ENCODE measurements around the gene FOXJ2. TPM values are rescaled to one million over a fixed set of nuclear protein-coding genes. Genes with fewer than 3 reads are reported as not detected.

The FOXJ2 gene
- polyA plus RNA-seq, 1 of the 3 experiments (the other 2 are of a cell fraction) = 3.4 TPM

GRCh38 chr12:8033153-8034044 is 883 bp downstream of the FOXJ2 start:
- Histone ChIP-seq H3K27me3 (ENCODE audit: insufficient read depth) (no peaks in the 10 kb centered on the region), H3K9ac (peak overlapping the region; percentile 90), H3K27ac (ENCODE audit: low read depth in 2 of 2, low read length in 1 of 2) (peak overlapping the region; percentile 31 to 63; a peak in 2 of 4 replicates), H3K4me3 (ENCODE audit: low read depth in 2 of 2, low read length in 1 of 2) (peak overlapping the region; percentile 85 to 89), H3F3A (replicated peaks; ENCODE audit: insufficient read depth) (peaks cover 14% of the 10 kb centered on the region), H3K9me2 (no peaks in the 10 kb centered on the region), H3K4me2 (peak overlapping the region; percentile 91), H2AFZ (ENCODE audit: low read depth) (peak overlapping the region; percentile 84; the same call in 1 of the 2 replicates), H3K9me3 (no peaks in the 10 kb centered on the region), H3K36me3 (replicated peaks in 1 of 2; ENCODE audit: control insufficient read depth in 1 of 2, insufficient read depth in 2 of 2, low read length in 1 of 2) (no peaks in the 10 kb centered on the region), H3K79me2 (ENCODE audit: insufficient read depth) (peaks cover 51% of the 10 kb centered on the region), H3K4me1 (ENCODE audit: control insufficient read depth in 1 of 2, insufficient read depth in 2 of 2, low read depth in 1 of 2, low read length in 1 of 2) (peaks cover 30 to 32% of the 10 kb centered on the region in 2 experiments), H4K20me1 (ENCODE audit: insufficient read depth) (peaks cover 22% of the 10 kb centered on the region)
- peak; percentile 74 for DNase-seq
- POLR2A ChIA-PET = no interaction called here
- WGBS (ENCODE audit: low lambda C conversion rate) = 21% methylated on average over 16 of the region's 17 CpGs
- TF ChIP-seq EZH2phosphoT487 (IDR thresholded peaks at IDR 0.05; ENCODE audit: borderline replicate concordance, low read depth) (no peak), GATA2 (CRISPR knock-in tag; IDR thresholded peaks at IDR 0.05) (no peak), FOSL2 (IDR thresholded peaks at IDR 0.05; ENCODE audit: borderline replicate concordance, low read depth) (0 out of 2 replicates have a peak, but pooled peaks have one; percentile 5), FOXJ3 (CRISPR knock-in tag; IDR thresholded peaks at IDR 0.05) (no peak), JUND (IDR thresholded peaks at IDR 0.05) (0 out of 2 replicates have a peak, but pooled peaks have one; percentile 6), SIN3A (IDR thresholded peaks at IDR 0.05; ENCODE audit: borderline replicate concordance, low read depth, low read length) (no peak)
- CTCF ChIA-PET = interaction anchor here (1.0 to 6.3 kb wide), 3 partner anchors 12 to 53 kb away, joined by 3 to 41 read pairs (median 16); no protein-coding TSS in a partner anchor

- CTCF ChIA-PET = interaction anchor here (1.0 to 6.3 kb wide), 3 partner anchors 10 to 51 kb away, joined by 3 to 41 read pairs (median 16); no protein-coding TSS in a partner anchor
- POLR2A ChIA-PET = no interaction called here
- peaks cover 0 to 1% of the 10 kb centered on the region in 2 experiments for H3K36me3 ChIP-seq (replicated peaks in 1 of 2; ENCODE audit: control insufficient read depth in 1 of 2, insufficient read depth in 2 of 2, low read length in 1 of 2)
- TF ChIP-seq POLR2AphosphoS5 (IDR thresholded peaks at IDR 0.05; ENCODE audit: low read depth, low read length) = no peak
- no peak for TF ChIP-seq TAF1 (IDR thresholded peaks at IDR 0.05; ENCODE audit: borderline replicate concordance, low read depth, low read length)
- no peak for TF ChIP-seq RAD21 (IDR thresholded peaks at IDR 0.05; ENCODE audit: low read length)
- TF ChIP-seq EP300 (IDR thresholded peaks at IDR 0.05; ENCODE audit: borderline replicate concordance in 1 of 2, low read depth in 1 of 2, low read length in 1 of 2) = no peak
- TF ChIP-seq MAX (IDR thresholded peaks at IDR 0.05; ENCODE audit: low read depth) = no peak
- TF ChIP-seq YY1 (IDR thresholded peaks at IDR 0.05; ENCODE audit: low read depth) = no peak
- TF ChIP-seq ELF1 (IDR thresholded peaks at IDR 0.05) = no peak
- no peak for TF ChIP-seq GATA2 (CRISPR knock-in tag; IDR thresholded peaks at IDR 0.05)
- TF ChIP-seq RCOR1 (IDR thresholded peaks at IDR 0.05; ENCODE audit: low read length) = no peak
- no peak for TF ChIP-seq FOXJ3 (CRISPR knock-in tag; IDR thresholded peaks at IDR 0.05)
- no peak for TF ChIP-seq TEAD4 (IDR thresholded peaks at IDR 0.05; ENCODE audit: borderline replicate concordance, insufficient read depth)
- no peak for TF ChIP-seq CHD2 (IDR thresholded peaks at IDR 0.05; ENCODE audit: low read length, partially characterized antibody)
- no peak for TF ChIP-seq PBX3 (IDR thresholded peaks at IDR 0.05)
- TF ChIP-seq REST (IDR thresholded peaks at IDR 0.05; ENCODE audit: low read depth, low read length) = no peak
- TF ChIP-seq TCF12 (IDR thresholded peaks at IDR 0.05) = no peak
- no peak for TF ChIP-seq NRF1 (IDR thresholded peaks at IDR 0.05; ENCODE audit: low read depth, low read length)
- H3F3A ChIP-seq (replicated peaks; ENCODE audit: insufficient read depth) = peaks cover 6% of the 10 kb centered on the region
- no peak overlapping the region for H3K27ac ChIP-seq (ENCODE audit: low read depth in 2 of 2, low read length in 1 of 2)
- H3K9me3 ChIP-seq = no peaks in the 10 kb centered on the region
- H3K4me1 ChIP-seq (ENCODE audit: control insufficient read depth in 1 of 2, insufficient read depth in 2 of 2, low read depth in 1 of 2, low read length in 1 of 2) = peaks cover 32 to 39% of the 10 kb centered on the region in 2 experiments
- H3K9me2 ChIP-seq = no peaks in the 10 kb centered on the region
- no peaks in the 10 kb centered on the region for H3K27me3 ChIP-seq (ENCODE audit: insufficient read depth)
- no peak for DNase-seq
- peaks cover 30% of the 10 kb centered on the region for H4K20me1 ChIP-seq (ENCODE audit: insufficient read depth)
- peak overlapping the region in 1 of 2 experiments; percentile 89; a peak in 2 of 4 replicates for H3K4me3 ChIP-seq (ENCODE audit: low read depth in 2 of 2, low read length in 1 of 2)
- no peak overlapping the region for H2AFZ ChIP-seq (ENCODE audit: low read depth)
- no peak overlapping the region for H3K9ac ChIP-seq
- H3K4me2 ChIP-seq = peak overlapping the region; percentile 91
- peaks cover 63% of the 10 kb centered on the region for H3K79me2 ChIP-seq (ENCODE audit: insufficient read depth)
Observed at GRCh38 chr12:8034802-8035201, 2.3 kb downstream of the FOXJ2 start.

All from SK-N-SH (cell line).